IPS-NIHi7 (cell line): ENCODE measurements around the gene DPYSL5.

Source experiments
- DNase-seq: peaks from one replicate; pipeline ENCODE4 v3.0.0; 2012; ENCODE audit warnings: mixed read lengths; ENCODE audit errors: extremely low spot score

The DPYSL5 gene

GRCh38 chr2:26993768-26994167 is 145.8 kb downstream of the DPYSL5 start:
- no peak for DNase-seq

GRCh38 chr2:26994983-26995382 is 147.1 kb downstream of the DPYSL5 start:
- DNase-seq = no peak

GRCh38 chr2:26997394-26997793 is 149.5 kb downstream of the DPYSL5 start:
- DNase-seq = no peak

- no peak for DNase-seq
These were observed 150.4 kb downstream of the DPYSL5 start for GRCh38 chr2:26998323-26998722.
